ENCODE results near the gene EML1.
A peak's percentile ranks its signal among the peaks of the same experiment; 100 is the strongest.

The EML1 gene

GRCh38 chr14:99805757-99806439, 12.7 kb downstream of the EML1 start:
- DNase-seq (ENCODE audit: low read depth), result no peak

- DNase-seq (ENCODE audit: low read depth), result no peak
These were observed 13.6 kb downstream of the EML1 start for GRCh38 chr14:99806836-99807235.

- no peak for DNase-seq (ENCODE audit: low read depth)
These were observed 14.4 kb downstream of the EML1 start for GRCh38 chr14:99807413-99808153.

- DNase-seq (ENCODE audit: low read depth), result no peak
These were observed 14.9 kb downstream of the EML1 start for GRCh38 chr14:99808154-99808505.

- DNase-seq (ENCODE audit: low read depth), result no peak
These were observed 15.3 kb downstream of the EML1 start for GRCh38 chr14:99808515-99808914.

- no peak for DNase-seq (ENCODE audit: low read depth)
These were observed 16.1 kb downstream of the EML1 start for GRCh38 chr14:99809360-99809759.

- DNase-seq (ENCODE audit: low read depth), result no peak
These were observed 16.8 kb downstream of the EML1 start for GRCh38 chr14:99809859-99810558.

- DNase-seq (ENCODE audit: low read depth), result no peak
These were observed 17.3 kb downstream of the EML1 start for GRCh38 chr14:99810559-99810874.

- no peak for DNase-seq (ENCODE audit: low read depth)
These were observed 19.0 kb downstream of the EML1 start for GRCh38 chr14:99812096-99812750.

GRCh38 chr14:99812892-99813291, 19.7 kb downstream of the EML1 start:
- no peak for DNase-seq (ENCODE audit: low read depth)

GRCh38 chr14:99815696-99816095, 22.5 kb downstream of the EML1 start:
- no peak for DNase-seq (ENCODE audit: low read depth)

- no peak for DNase-seq (ENCODE audit: low read depth)
These were observed 23.0 kb downstream of the EML1 start for GRCh38 chr14:99816217-99816616.

- no peak for DNase-seq (ENCODE audit: low read depth)
These were observed 23.4 kb downstream of the EML1 start for GRCh38 chr14:99816642-99817041.

GRCh38 chr14:99817331-99817730, 24.1 kb downstream of the EML1 start:
- no peak for DNase-seq (ENCODE audit: low read depth)

- DNase-seq (ENCODE audit: low read depth), result no peak
These were observed 25.4 kb downstream of the EML1 start for GRCh38 chr14:99818503-99819036.

- no peak for DNase-seq (ENCODE audit: low read depth)
These were observed 26.3 kb downstream of the EML1 start for GRCh38 chr14:99819514-99819913.

- DNase-seq (ENCODE audit: low read depth), result no peak
These were observed 27.6 kb downstream of the EML1 start for GRCh38 chr14:99820702-99821331.

GRCh38 chr14:99821519-99822508, 28.6 kb downstream of the EML1 start:
- DNase-seq (ENCODE audit: low read depth), result peak; percentile 66

- no peak for DNase-seq (ENCODE audit: low read depth)
These were observed 29.7 kb downstream of the EML1 start for GRCh38 chr14:99822800-99823455.

- DNase-seq (ENCODE audit: low read depth), result no peak
These were observed 31.6 kb downstream of the EML1 start for GRCh38 chr14:99824776-99825175.

All from HS-27A (cell line).